GM19025 (cell line): Measurements from ENCODE around the gene PRSS8.
"Not testable (repeated sequence)": the region's sequence is repeated elsewhere in the genome, so short reads cannot be mapped to it uniquely, and the experiment has no call there.

ENCODE experiments used
- ATAC-seq: cut with Tn5 transposase; IDR thresholded peaks from one replicate; pipeline ENCODE4 v1.9.1; 2021; ENCODE audit warnings: mild to moderate bottlenecking, low read depth, moderate library complexity; ENCODE audit not compliant: unreplicated experiment

PRSS8 gene

DNA sequence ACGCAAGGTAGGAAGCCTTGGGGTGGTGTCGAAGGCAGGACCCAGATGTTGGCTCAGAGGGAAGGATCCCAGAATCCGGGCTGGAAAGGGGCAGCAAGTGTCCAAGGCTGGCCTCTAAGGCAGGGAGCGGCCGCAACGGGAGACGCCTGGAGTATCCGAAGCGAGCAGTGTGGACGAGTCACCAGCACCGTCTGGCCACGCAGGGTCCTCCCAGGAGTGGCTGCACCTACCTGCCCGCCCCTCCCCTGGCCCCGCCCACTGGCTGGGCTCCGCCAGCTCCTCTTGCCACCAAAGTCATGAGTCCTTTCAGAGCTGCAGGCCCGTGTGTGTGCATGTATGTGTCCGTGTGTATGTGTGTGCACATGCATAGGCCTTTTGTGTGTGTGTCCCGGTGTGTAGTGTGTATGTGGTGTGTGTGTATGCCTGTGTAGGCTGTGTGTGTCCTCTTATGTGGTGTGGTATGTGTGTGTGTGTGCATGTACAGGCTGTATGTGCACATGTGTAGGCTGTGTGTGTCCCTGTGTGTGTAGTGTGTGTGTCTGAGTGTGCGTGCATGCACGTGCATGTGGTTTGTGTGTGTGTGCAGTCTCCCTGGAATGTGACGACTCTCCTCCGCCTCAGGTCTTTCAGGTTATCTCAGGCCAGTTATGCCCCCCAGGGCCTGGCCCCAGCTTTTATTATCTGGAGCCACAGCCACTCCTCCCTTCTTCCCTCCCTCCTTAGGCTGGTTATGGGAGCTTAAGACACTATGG lies at the start of gene PRSS8:
TSS of gene PRSS8 (minus strand) at position 193 of the 752 bp plus-strand sequence. CDS start 229 bp downstream, outside the sequence.
- ATAC-seq: no peak

DNA sequence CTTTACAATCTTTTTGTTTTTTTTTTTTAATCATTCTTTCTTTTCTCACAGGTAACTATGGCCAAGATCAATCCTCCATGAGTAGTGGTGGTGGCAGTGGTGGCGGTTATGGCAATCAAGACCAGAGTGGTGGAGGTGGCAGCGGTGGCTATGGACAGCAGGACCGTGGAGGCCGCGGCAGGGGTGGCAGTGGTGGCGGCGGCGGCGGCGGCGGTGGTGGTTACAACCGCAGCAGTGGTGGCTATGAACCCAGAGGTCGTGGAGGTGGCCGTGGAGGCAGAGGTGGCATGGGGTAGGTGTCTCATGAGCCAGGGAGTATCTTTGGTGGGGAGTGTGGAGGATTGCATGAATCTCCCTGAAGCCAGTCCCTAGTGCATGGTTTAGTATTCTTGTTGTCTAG lies 49.4 kb upstream of the PRSS8 start:
- no peak for ATAC-seq

DNA sequence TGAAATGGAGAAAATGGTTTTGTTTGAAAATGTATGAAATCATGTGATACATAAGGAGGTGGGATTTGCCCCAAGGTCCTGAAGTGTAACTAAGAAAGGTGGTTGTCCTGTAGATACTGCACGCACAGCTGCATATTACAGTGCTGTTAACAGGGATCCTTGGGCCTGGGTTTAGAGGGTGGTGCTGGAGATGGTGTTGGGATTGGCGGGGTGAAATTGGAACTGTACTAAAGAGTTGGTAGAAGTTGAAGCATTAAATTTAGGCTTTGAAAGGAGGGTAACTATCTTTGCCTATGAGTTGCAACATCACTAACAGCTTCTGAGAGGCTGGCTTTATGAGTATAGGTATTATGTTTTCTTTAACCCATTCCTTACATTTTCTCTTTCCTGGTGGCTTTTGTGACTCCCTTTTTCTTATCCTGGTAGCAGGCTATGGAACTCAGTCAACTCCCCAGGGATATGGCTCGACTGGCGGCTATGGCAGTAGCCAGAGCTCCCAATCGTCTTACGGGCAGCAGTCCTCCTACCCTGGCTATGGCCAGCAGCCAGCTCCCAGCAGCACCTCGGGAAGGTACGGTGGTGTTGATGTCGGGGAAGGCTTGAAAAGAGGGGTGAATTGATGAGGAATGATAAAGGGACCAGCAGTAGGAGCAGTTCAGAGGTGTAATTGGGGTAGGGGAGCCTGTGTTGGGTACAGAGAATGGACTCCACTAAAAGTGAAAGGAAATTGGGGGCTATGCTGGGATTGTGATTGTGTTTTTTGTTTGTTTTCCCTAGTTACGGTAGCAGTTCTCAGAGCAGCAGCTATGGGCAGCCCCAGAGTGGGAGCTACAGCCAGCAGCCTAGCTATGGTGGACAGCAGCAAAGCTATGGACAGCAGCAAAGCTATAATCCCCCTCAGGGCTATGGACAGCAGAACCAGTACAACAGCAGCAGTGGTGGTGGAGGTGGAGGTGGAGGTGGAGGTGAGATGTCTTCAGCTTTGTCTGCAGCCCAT lies 48.2 kb upstream of the PRSS8 start:
- no peak for ATAC-seq

DNA sequence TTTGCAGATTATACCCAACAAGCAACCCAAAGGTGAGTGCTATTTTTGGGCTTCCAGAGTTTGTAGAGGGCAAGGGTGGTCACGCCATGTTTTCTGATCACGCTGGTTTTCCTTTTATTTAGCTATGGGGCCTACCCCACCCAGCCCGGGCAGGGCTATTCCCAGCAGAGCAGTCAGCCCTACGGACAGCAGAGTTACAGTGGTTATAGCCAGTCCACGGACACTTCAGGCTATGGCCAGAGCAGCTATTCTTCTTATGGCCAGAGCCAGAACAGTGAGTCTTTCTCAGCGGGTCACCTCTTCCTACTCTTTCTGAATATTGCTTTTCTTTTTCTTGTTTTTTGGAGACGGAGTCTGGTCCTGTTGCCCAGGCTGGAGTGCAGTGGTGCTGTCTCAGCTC lies 46.9 kb upstream of the PRSS8 start:
- ATAC-seq: no peak

DNA sequence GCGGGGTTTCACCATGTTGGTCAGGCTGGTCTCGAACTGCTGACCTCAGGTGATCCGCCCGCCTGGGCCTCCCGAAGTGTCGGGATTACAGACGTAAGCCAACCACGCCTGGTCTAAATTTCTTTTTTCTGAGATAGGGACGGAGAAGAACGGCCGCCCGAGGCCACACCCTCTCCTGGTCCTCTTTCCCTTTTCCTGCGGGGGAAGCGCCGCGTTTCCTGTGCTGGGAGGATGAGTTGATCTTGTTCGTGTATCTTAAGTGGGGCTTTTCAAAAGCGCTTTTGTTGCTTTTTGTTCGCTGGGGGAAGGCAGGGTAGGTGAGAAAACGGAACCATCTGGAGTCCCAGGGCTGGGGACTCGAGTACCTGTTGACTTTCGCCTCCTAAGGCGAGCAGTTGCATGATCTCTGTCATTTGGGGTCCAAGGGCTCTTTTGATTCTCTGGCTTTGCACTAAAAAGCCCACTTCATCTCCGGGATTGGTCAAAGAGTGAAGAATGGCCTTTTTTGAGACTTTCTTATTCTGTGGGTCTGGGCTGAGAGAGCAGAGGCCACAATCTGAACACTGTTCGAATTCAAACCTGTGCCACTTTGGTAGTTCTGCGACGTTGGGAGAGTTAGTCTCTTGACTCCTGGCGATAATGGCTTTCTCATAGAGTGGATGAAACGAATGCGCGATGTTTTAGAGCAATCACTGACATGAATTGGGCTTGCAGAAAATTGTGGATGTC lies 45.7 kb upstream of the PRSS8 start:
- ATAC-seq: no peak

DNA sequence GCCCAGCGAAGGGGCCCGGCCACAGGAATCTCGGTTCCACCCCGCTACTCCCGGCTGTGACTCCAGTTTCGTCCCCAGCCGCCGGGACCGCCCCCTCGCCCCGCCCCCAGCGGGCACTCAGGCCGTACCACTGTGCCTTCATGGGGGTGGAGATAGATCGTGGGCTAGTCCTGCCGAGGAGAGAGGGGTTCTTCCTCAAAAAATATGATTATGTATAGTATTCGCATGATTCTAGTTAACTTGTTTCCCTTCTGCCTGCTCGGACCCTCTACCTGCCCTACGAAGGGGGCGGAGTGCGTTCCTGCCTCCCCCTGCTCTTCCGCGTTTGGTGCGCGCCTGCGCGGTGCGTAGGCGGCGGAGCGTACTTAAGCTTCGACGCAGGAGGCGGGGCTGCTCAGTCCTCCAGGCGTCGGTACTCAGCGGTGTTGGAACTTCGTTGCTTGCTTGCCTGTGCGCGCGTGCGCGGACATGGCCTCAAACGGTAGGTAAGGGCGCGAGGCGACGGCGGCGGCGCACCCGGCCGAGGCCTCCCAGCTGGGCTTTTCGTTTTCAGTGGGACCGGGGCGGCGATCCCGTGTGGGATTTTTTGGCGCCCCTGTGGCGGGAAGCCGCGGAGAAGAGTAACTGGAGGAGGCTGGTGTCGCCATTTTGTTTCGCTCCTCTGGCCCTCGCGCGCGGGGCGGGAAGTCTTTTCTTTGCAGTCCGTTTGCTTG lies 44.4 kb upstream of the PRSS8 start, which contains the start of gene FUS:
TSS of gene FUS (plus strand) at position 393 of the 713 bp plus-strand sequence. CDS start at position 469, 76 bp downstream.
- peak; percentile 48 for ATAC-seq

DNA sequence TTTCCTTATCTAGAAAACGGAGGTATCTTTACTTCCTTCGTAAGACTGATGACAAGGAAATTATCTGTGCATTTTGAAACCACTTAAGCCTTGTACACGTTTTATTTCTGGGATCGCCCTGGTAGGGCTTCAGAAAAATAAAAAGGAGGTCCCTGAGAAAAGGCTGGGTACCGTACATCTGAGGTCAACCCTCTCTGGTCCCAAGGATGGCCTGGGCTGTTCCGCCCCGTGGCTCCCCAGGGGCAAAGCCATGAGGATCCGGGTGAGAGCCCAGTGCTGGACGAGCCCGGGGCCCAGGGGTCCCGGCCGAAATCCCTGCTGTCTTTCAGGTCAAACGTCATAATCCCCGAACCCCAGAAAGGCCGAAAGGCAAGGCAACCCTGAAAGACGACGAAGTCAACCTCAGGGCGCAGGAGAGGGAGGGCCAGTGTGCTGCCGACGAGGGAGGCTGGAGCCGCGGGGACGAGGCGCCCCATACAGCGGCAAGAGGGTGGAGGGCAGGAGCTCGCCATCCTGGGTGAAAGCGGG lies 43.8 kb upstream of the PRSS8 start:
- ATAC-seq: no peak

DNA sequence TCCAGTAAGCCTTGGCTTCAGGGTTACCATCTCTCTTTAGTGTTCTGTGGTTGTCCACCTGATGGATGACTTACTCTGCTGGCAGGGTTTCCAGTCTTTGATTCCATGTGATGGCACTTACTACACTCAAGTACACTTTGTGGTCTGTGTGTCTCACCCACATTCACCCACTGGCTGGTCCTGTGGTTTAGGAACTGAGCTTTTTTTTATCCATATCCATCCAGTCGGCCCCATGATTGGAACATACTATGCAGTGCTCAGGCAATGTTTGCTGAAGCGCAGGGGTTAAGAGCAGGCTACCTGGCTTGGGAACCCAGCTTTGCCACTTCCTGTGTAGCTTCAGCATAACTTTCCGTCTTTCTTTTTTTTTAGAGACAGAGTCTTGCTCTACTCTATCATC lies 41.6 kb upstream of the PRSS8 start:
- ATAC-seq: no peak

DNA sequence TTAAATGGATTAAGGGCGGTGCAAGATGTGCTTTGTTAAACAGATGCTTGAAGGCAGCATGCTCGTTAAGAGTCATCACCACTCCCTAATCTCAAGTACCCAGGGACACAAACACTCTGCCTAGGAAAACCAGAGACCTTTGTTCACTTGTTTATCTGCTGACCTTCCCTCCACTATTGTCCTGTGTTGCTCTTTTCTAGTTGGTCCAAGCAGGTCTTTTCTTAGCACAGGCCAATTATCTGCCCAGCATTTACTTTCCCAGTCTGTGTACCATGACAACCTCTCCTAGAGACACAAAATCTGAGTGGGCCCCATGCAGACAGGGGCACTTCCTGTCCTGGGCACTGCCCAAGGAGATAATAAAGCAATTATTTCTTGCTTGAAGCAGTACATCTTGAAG lies 34.5 kb upstream of the PRSS8 start:
- ATAC-seq: not testable (repeated sequence)

DNA sequence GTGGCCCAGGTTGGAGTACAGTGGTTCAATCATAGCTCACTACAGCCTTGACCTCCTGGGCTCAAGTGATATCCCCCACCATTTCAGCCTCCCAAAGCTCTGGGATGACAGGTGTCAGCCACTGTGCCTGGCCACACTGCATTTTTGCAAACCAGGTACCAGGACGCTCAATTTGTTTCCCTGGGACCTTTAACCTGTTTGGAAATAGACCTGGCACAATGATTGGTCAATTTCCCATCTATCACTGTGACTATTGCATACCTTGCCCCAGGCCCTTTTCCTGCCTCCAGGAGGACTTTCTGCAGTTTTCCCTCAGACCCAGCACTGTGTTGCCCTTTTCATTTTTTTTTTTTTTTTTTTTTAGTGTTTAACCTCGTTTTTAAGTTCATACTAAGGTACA lies 33.3 kb upstream of the PRSS8 start:
- ATAC-seq: no peak

DNA sequence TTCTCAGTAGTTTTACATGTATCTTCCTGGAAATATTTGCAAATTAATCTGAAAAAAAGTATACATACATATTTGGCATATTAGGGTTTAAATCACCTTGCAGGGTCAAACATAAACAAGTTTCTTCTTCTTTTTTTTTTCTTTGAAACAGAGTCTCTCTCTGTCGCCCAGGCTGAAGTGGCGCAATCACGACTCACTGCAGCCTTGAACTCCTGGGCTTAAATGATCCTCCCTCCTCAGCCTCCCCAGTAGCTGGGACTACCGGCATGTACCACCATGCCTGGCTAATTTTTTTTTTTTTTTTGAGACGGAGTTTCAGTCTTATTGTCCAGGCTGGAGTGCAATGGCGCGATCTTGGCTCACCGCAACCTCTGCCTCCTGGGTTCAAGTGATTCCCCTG lies 31.8 kb upstream of the PRSS8 start:
- no peak for ATAC-seq

DNA sequence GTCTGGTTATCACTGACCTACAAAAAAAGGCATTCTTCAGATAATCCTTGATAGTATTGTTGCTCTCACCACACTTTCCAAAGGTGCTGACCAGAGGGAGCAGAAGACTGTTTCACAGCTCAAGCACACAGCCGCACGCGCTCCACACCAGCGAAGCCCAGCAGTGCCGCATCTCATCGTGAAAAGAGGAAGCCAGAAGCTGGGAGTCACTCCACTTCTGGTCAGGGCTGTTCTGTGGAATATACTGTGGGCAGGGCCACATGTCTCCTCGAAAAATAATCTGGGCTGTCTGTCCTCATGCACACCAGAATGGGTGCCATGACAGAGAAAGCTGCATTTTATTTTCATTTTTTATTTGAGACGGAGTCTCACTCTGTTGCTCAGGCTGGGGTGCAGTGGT lies 21.6 kb upstream of the PRSS8 start:
- no peak for ATAC-seq

DNA sequence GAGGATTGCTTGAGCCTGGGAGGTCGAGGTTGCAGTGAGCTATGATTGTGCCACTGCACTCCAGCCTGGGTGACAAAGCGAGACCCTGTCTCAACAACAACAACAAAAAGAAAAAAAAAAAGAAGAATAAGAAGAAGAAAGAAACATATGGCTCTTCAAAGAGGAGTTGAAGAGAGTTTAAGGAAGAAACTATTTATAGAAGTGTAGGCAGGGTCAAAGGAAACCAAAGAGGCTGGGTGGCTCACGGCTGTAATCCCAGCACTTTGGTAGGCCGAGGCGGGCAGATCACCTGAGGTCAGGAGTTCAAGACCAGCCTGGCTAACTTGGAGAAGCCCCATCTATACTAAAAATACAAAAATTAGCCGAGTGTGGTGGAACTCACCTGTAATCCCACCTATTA lies 15.4 kb upstream of the PRSS8 start:
- not testable (repeated sequence) for ATAC-seq

DNA sequence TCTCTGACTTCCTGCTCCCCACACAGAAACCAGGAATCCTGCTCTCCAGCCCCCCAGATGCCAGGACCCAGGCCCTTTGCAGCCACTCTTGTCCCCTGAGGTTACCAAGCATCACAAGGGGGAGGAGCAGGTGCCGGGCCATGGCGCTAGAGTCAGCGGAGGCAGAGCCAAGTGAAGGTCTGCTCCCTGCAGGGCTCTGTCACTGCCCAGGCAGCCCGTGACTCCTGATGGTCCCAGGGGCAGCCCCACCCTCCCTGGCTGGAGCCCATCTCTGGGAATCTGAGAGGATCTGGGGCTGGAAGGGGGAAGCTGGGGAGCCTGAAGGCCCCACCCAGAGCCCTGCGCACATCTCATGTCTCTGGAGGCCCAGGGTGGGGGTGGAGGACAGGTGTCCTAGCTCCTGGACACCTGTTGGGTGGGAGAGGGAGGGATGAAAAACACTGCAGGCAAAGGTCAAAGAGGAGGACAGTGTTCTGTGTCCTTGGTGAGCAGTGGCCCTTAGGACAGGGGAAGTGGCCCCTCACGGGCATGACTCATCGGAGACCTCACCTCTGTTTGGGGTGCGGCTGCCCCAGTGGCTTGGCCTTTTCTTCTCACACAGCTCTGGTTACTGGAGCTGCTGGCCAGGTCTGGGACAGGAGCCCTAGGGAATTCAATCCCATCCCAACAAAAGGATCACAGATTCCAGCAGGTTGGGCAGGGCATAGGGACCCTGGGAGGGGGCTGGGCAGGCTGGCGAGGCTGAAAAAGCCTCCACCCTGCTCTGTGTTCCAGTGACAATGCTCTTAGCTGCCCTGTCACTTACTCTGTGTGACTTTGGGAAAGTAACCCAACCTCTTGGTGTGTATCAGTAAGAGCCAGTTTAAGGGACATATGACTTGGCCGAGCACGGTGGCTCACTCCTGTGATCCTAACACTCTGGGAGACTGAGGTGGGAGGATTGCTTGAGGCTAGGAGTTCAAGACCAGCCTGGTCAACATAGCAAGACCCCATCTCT lies 14.7 kb upstream of the PRSS8 start, which contains the start of gene PRSS36:
TSS of gene PRSS36 (minus strand) at position 173 of the 997 bp plus-strand sequence. CDS start at position 142, 31 bp downstream.
- ATAC-seq: no peak

DNA sequence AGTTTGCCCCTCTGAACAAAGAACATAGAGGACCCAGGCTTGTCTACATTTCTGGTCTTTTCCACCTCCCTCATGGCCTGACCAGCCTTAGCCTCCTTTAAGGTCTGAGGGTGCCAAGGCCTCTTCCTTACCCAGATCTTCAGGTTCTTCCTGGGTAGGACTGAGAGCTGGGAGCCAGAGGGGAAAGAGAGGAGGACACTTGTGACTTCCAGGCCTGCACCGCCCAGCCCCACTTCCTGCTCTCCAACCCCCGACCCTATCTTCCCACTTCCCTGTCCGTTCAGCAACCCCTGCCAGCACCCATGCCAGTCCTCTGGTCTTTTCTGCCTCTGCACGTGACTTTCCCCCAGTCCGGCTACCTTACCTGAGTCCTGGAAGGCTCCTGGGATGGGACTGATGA lies 13.8 kb upstream of the PRSS8 start:
- ATAC-seq: no peak

DNA sequence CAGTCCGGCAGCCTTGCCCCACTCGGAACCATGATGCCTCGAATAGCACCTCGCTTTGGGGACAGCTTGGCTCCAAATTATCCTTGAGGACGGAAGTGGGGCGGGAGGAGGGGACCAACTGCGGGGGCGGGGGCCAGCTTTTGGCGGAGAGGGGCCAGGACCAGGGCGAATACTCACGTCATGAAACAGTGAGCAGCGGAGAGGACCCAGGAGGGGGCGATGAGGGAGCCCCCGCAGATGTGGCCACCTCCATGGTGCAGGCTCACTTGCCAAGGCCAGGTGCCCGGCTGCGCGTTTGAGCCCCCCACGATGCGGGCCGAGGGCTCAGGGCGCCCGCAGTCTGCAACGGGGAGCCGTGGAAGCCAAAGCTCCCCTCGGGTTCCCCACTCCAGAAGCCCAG lies 13.4 kb upstream of the PRSS8 start:
- no peak for ATAC-seq

DNA sequence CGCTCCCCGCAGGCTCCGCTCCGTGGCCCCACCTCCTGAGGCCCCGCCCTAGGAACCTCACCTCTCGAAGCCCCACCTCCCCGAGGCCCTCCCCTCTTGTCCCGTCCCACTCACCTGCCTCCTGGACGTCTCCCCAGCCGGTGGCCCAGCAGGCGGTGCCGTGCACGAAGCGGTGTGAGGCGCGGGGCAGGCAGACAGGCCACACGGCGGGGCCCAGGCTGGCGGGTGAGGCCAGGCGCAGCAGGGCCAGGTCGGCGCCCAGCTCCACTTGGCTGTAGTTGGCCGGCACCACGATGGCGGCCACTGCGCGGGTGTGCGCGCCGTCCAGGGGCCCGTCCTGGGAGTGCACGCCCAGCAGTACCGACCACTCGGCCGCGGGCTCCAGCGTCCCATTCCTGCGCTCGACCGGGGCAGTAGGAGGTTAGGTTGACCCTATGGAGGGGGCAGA lies 12.8 kb upstream of the PRSS8 start:
- ATAC-seq: no peak

DNA sequence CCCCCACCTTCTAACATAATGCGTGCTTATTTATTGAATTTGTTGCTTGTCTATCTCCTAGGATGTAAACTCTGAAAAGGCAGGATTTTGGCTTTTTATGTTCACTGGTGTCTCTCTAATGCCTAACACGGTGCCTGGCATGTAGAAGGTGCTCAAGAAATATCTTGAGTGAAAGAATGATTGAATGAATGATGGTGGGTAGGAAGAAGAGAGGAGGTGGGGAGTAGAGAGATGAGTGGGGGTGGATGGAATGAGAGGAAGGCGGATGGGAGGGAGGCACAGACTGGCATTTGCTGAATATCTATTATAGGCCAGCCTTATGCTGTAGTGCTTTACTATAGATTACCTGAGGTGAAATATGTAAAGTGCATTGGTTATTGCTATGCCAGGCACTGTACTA lies 12.0 kb upstream of the PRSS8 start:
- ATAC-seq: no peak
